ENCODE measurements around the gene F2RL1. TPM values are rescaled to one million over a fixed set of nuclear protein-coding genes. Genes with fewer than 3 reads are reported as not detected.

F2RL1 gene
- total RNA-seq, 1 experiment from 2014 or later = 23.0 TPM

GRCh38 chr5:76813982-76814562 lies 4.8 kb upstream of the F2RL1 start:
- Mint-ChIP-seq H3K27ac (no peak overlapping the region), H3K36me3 (ENCODE audit: insufficient read depth in 1 of 3, low read depth in 3 of 3) (peaks cover 11 to 16% (median 12%) of the 10 kb centered on the region in 3 experiments), H3K9me3 (peaks cover 16 to 21% of the 10 kb centered on the region in 2 experiments), H3K27me3 (ENCODE audit: low read depth) (peaks cover 21% of the 10 kb centered on the region), H3K4me3 (no peak overlapping the region; a peak in 1 of 5 replicates), H3K4me1 (peaks cover 15 to 20% of the 10 kb centered on the region in 2 experiments)
- Histone ChIP-seq H3K79me2 (ENCODE audit: insufficient read depth, low read length) (no peaks in the 10 kb centered on the region), H3K4ac (ENCODE audit: low read depth, low read length) (no peak overlapping the region), H3K79me1 (ENCODE audit: insufficient read depth, low read depth, low read length, poor library complexity, severe bottlenecking) (no peaks in the 10 kb centered on the region), H2BK20ac (ENCODE audit: low read depth, low read length, poor library complexity, severe bottlenecking) (no peak overlapping the region), H3K14ac (ENCODE audit: insufficient read depth, low read length) (no peak overlapping the region), H4K91ac (ENCODE audit: insufficient read length, low read depth, low read length) (no peak overlapping the region), H3K4me2 (ENCODE audit: insufficient read depth, insufficient read length, low read length) (no peak overlapping the region), H3K9ac (ENCODE audit: extremely low read depth, insufficient read length, low read length) (no peak overlapping the region), H3K27ac (ENCODE audit: insufficient read length, low read depth, low read length) (no peak overlapping the region), H3K18ac (ENCODE audit: insufficient read length, low read depth, low read length) (no peak overlapping the region), H2BK120ac (ENCODE audit: low read depth, low read length, poor library complexity, severe bottlenecking) (no peak overlapping the region), H2AK5ac (ENCODE audit: insufficient read length, low read length) (no peak overlapping the region), H3T11ph (ENCODE audit: low read length) (no peak overlapping the region), H4K20me1 (ENCODE audit: control insufficient read depth, insufficient read depth, insufficient read length) (no peaks in the 10 kb centered on the region), H2BK15ac (ENCODE audit: low read depth, low read length) (no peak overlapping the region), H3K56ac (ENCODE audit: insufficient read length, low read depth, low read length) (no peak overlapping the region), H4K5ac (ENCODE audit: insufficient read length, low read depth, low read length) (no peak overlapping the region), H3K27me3 (ENCODE audit: insufficient read depth, low read length) (no peaks in the 10 kb centered on the region), H3K23me2 (ENCODE audit: insufficient read length, low read depth, low read length, poor library complexity, severe bottlenecking) (no peaks in the 10 kb centered on the region), H3K9me3 (ENCODE audit: control insufficient read depth, low read depth, low read length) (no peaks in the 10 kb centered on the region), H2AFZ (ENCODE audit: low read length) (no peak overlapping the region), H2BK5ac (ENCODE audit: insufficient read length, low read length) (no peak overlapping the region), H3K23ac (ENCODE audit: insufficient read length, low read depth, low read length) (no peak overlapping the region), H4K8ac (replicated peaks; ENCODE audit: insufficient read length, low read depth, low read length) (no peak overlapping the region), H2BK12ac (ENCODE audit: insufficient read length, low read depth, low read length) (no peak overlapping the region), H3K4me1 (ENCODE audit: insufficient read depth, low read length) (peaks cover 2% of the 10 kb centered on the region)
- no peak for DNase-seq
- TF ChIP-seq CTCF (conservative IDR thresholded peaks at IDR 0.05) = no peak
- no CpG with 5 or more reads among the region's 4 CpGs for WGBS (ENCODE audit: extremely low coverage, insufficient read length, low lambda C conversion rate)
